Activated T-cell treated with anti-CD3 and anti-CD28 coated beads for 4 hours (primary cell): ENCODE measurements around the gene PROS1.
"Not testable (repeated sequence)": the region's sequence is repeated elsewhere in the genome, so short reads cannot be mapped to it uniquely, and the experiment has no call there.

ENCODE experiments used
- DNase-seq: peaks from one replicate; pipeline ENCODE4 v3.0.0-alpha.2; 2020

The PROS1 gene

GRCh38 chr3:93861017-93861416, 112.7 kb downstream of the PROS1 start:
- no peak for DNase-seq

- DNase-seq: no peak
Observed at GRCh38 chr3:93855401-93855800, 118.3 kb downstream of the PROS1 start.

GRCh38 chr3:93852228-93852627, 121.5 kb downstream of the PROS1 start:
- DNase-seq: not testable (repeated sequence)

GRCh38 chr3:93843981-93844380, 129.7 kb downstream of the PROS1 start:
- no peak for DNase-seq

GRCh38 chr3:93839193-93839592, 134.5 kb downstream of the PROS1 start:
- DNase-seq: not testable (repeated sequence)
